ENCODE results near the gene GRAMD2A.

DNA sequence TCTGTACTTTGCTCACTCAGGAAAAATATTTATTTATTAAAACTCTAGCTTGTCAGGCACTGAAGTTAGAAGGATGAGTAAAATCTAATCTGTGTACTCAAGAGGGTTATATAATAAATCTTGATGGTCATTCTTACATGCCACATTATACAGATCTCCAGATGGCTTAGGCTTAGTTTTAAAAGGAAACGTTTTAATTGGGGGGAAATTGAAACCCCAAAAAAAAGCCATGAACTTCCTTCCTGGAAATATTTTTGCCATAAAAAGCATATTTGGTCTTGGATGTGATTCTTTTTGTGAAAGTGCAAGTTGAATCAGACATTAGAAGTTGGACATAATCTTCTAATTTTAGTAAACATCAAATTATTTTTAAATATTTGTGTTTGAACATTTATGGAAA, 73.4 kb downstream of the GRAMD2A start:
- TF ChIP-seq CTCF (IDR thresholded peaks at IDR 0.05) (no peak), POLR2A (IDR thresholded peaks at IDR 0.05) (no peak)
